ENCODE measurements around the gene ASCC3. TPM values are rescaled to one million over a fixed set of nuclear protein-coding genes. Genes with fewer than 3 reads are reported as not detected.

Gene ASCC3
- total and polyA plus RNA-seq, 2 donors (not counting 3 experiments of a cell fraction or from before 2014, with no cell fraction given) = 15.7 to 57.2 TPM

- intact Hi-C loops (cut with micrococcal nuclease) (no loop called here), dilution Hi-C loops (cut with MboI; ENCODE audit: extremely low pct_ligation_motif_present, low sequenced_read_pairs) (no loop called here)
- no peak overlapping the region for H3K4me2 ChIP-seq (ENCODE audit: insufficient read depth, low read length)
- no peaks in the 10 kb centered on the region for H3K27me3 ChIP-seq (ENCODE audit: control insufficient read depth in 2 of 2, insufficient read depth in 2 of 2, low read length in 2 of 2)
- no peaks in the 10 kb centered on the region for H3K36me3 ChIP-seq (ENCODE audit: control insufficient read depth in 2 of 2, extremely low read depth in 1 of 2, insufficient read depth in 2 of 2, low read length in 2 of 2)
- H4K20me1 ChIP-seq (replicated peaks; ENCODE audit: control insufficient read depth, extremely low read depth, insufficient read depth, low read length) = peaks cover 2% of the 10 kb centered on the region
- CTCF ChIA-PET = interaction anchor here (1.3 kb wide), 1 partner anchor 22 kb away, joined by 3 read pairs; no protein-coding TSS in a partner anchor
- TF ChIP-seq CTCF (IDR thresholded peaks at IDR 0.05; ENCODE audit: extremely low read depth in 1 of 2, insufficient read depth in 1 of 2, low read depth in 1 of 2, low read length in 2 of 2) (no peak), POLR2AphosphoS5 (IDR thresholded peaks at IDR 0.05; ENCODE audit: insufficient read depth, low read depth, low read length) (no peak), FOS (IDR thresholded peaks at IDR 0.05; ENCODE audit: borderline replicate concordance, insufficient read depth, low read length) (no peak), MAX (IDR thresholded peaks at IDR 0.05; ENCODE audit: insufficient read depth, insufficient read length) (no peak), EZH2 (IDR thresholded peaks at IDR 0.05; ENCODE audit: borderline replicate concordance, low read depth, low read length, severe bottlenecking) (no peak), GATA2 (IDR thresholded peaks at IDR 0.05; ENCODE audit: insufficient read depth, insufficient read length, low read depth, low read length) (no peak), JUN (IDR thresholded peaks at IDR 0.05; ENCODE audit: borderline replicate concordance, insufficient read depth, insufficient read length, low read depth) (no peak), POLR2A (IDR thresholded peaks at IDR 0.05; ENCODE audit: low read depth, low read length) (no peak), MYC (IDR thresholded peaks at IDR 0.05; ENCODE audit: low read depth, low read length) (no peak)
- H3K4me1 ChIP-seq (ENCODE audit: control insufficient read depth, extremely low read depth, insufficient read depth, low read length) = no peaks in the 10 kb centered on the region
- no TSS peak for BruUV-seq (replicated peaks)
- no peaks in the 10 kb centered on the region for H3K9me3 ChIP-seq (replicated peaks; ENCODE audit: control insufficient read depth, insufficient read depth, low read length)
- H3K9me1 ChIP-seq (replicated peaks; ENCODE audit: control insufficient read depth, extremely low read depth, insufficient read depth, low read length) = no peaks in the 10 kb centered on the region
- H3K27ac ChIP-seq (ENCODE audit: insufficient read depth, low read depth, low read length) = no peak overlapping the region
- DNase-seq (ENCODE audit: low read depth, low spot score) = no peak
- H3K79me2 ChIP-seq (ENCODE audit: control insufficient read depth, insufficient read depth, low read length) = peaks cover 38% of the 10 kb centered on the region
- POLR2A ChIA-PET = no interaction called here
- no peak for FAIRE-seq
- H2AFZ ChIP-seq (ENCODE audit: low read depth, low read length) = no peak overlapping the region
- no peak overlapping the region for H3K9ac ChIP-seq (replicated peaks; ENCODE audit: extremely low read depth, insufficient read depth, low read length)
- no peak overlapping the region for H3K4me3 ChIP-seq (replicated peaks in 1 of 3; ENCODE audit: insufficient read depth in 1 of 3, low read depth in 1 of 3, low read length in 3 of 3)
These were observed 71.1 kb downstream of the ASCC3 start for GRCh38 chr6:100810015-100810414.
